Neural cell (in vitro differentiated cells): Measurements from ENCODE around the gene CRIP3. TPM values are rescaled to one million over a fixed set of nuclear protein-coding genes. Genes with fewer than 3 reads are reported as not detected.

Experiments
- H2AFZ ChIP-seq: fragments of 200-600, 300-800 bp; sonication (generic), shearing (Covaris generic); 2 replicates; pipeline ENCODE4 v1.6.0; 2014; ENCODE audit warnings: low read depth, mild to moderate bottlenecking, antibody characterized with exemption, low read length, moderate library complexity
- H3F3A ChIP-seq: fragments of 200-600 bp; shearing (Covaris generic); 2 replicates; pipeline ENCODE4 v1.6.1; 2016; ENCODE audit warnings: mild to moderate bottlenecking, moderate library complexity, mixed read lengths, antibody characterized with exemption, low read length; ENCODE audit not compliant: insufficient read depth, poor library complexity, severe bottlenecking
- H3K27ac ChIP-seq: fragments of 200-600, 300-800 bp; sonication (generic), shearing (Covaris generic); 2 replicates; pipeline ENCODE4 v1.5.1; 2014; ENCODE audit warnings: mild to moderate bottlenecking, low read length, moderate library complexity
- H3K27me3 ChIP-seq: fragments of 300-800, 200-600 bp; sonication (generic), shearing (Covaris generic); 2 replicates; pipeline ENCODE4 v1.6.0; 2014; ENCODE audit warnings: mild to moderate bottlenecking, low read depth, low read length, moderate library complexity; ENCODE audit not compliant: insufficient read depth
- H3K36me3 ChIP-seq: fragments of 300-800, 200-600 bp; sonication (generic), shearing (Covaris generic); 2 replicates; pipeline ENCODE4 v1.5.1; 2014; ENCODE audit warnings: mild to moderate bottlenecking, antibody characterized with exemption, low read length, moderate library complexity; ENCODE audit not compliant: insufficient read depth
- H3K4me2 ChIP-seq: fragments of 300-800, 200-600 bp; sonication (generic), shearing (Covaris generic); 2 replicates; pipeline ENCODE4 v1.6.0; 2014; ENCODE audit warnings: mild to moderate bottlenecking, low read length
- H3K4me3 ChIP-seq: fragments of 300-800, 200-600 bp; sonication (generic), shearing (Covaris generic); 2 replicates; pipeline ENCODE4 v1.5.1; 2014; ENCODE audit warnings: mild to moderate bottlenecking, low read length, moderate library complexity
- H3K79me2 ChIP-seq: fragments of 200-600 bp; shearing (Covaris generic); replicated peaks from 2 replicates; pipeline ENCODE4 v1.6.0; 2014; ENCODE audit warnings: mild to moderate bottlenecking, low read length, moderate library complexity; ENCODE audit not compliant: insufficient read depth
- H3K9ac ChIP-seq: fragments of 300-800, 200-600 bp; sonication (generic), shearing (Covaris generic); 2 replicates; pipeline ENCODE4 v1.6.1; 2016; ENCODE audit warnings: mild to moderate bottlenecking, low read length, mixed read lengths
- H3K9me2 ChIP-seq: fragments of 200-600 bp; shearing (Covaris generic); 2 replicates; pipeline ENCODE4 v1.6.1; 2016; ENCODE audit warnings: mild to moderate bottlenecking, low read length, mixed read lengths; ENCODE audit not compliant: insufficient read depth
- H3K9me3 ChIP-seq: fragments of 200-600, 300-800 bp; sonication (generic), shearing (Covaris generic); 2 replicates; pipeline ENCODE4 v1.6.1; 2016; ENCODE audit warnings: mild to moderate bottlenecking, mixed run types, low read length, moderate library complexity, mixed read lengths
- H4K20me1 ChIP-seq: fragments of 200-600 bp; shearing (Covaris generic); 2 replicates; pipeline ENCODE4 v1.6.1; 2016; ENCODE audit warnings: mild to moderate bottlenecking, mixed run types; ENCODE audit not compliant: insufficient read depth
- EP300 ChIP-seq: fragments of 450-650 bp; conservative IDR thresholded peaks from 2 replicates; pipeline ENCODE4 v1.6.1; 2014; ENCODE audit warnings: antibody characterized with exemption, mild to moderate bottlenecking, moderate library complexity; ENCODE audit not compliant: poor library complexity, severe bottlenecking
- EZH2 ChIP-seq: fragments of 200-600, 300-800 bp; shearing (Covaris generic), sonication (generic); IDR thresholded peaks from 2 replicates; pipeline ENCODE4 v1.6.1; 2014; ENCODE audit warnings: antibody characterized with exemption, low read length, borderline replicate concordance, mild to moderate bottlenecking; ENCODE audit not compliant: insufficient read depth, poor library complexity, severe bottlenecking
- MXI1 ChIP-seq: fragments of 450-650 bp; conservative IDR thresholded peaks from 2 replicates; pipeline ENCODE4 v1.6.1; 2014; ENCODE audit warnings: antibody characterized with exemption, mild to moderate bottlenecking; ENCODE audit not compliant: poor library complexity, severe bottlenecking
- POLR2AphosphoS5 ChIP-seq: IDR thresholded peaks from 2 replicates; pipeline ENCODE4 v1.6.1; 2012
- RAD21 ChIP-seq: fragments of 450-650 bp; conservative IDR thresholded peaks from 2 replicates; pipeline ENCODE4 v1.6.1; 2014; ENCODE audit warnings: antibody characterized with exemption, mild to moderate bottlenecking, moderate library complexity
- SMC3 ChIP-seq: fragments of 450-650 bp; conservative IDR thresholded peaks from 2 replicates; pipeline ENCODE4 v1.6.1; 2014; ENCODE audit warnings: antibody characterized with exemption, mild to moderate bottlenecking, moderate library complexity; ENCODE audit not compliant: poor library complexity
- TAF1 ChIP-seq: IDR thresholded peaks from 2 replicates; pipeline ENCODE4 v1.6.1; 2012; ENCODE audit warnings: low read depth
- polyA plus RNA-seq: library from polyadenylated mRNA; depleted of rRNA; stranded (reverse); fragments of >200 nt; gene quantifications from 2 replicates; pipeline ENCODE4 v1.2.3, GENCODE V29; 2014
- TF ChIP-seq, protein P1 (sequence below): IDR thresholded peaks from 2 replicates; pipeline ENCODE4 v1.6.1; 2012; ENCODE audit warnings: borderline replicate concordance
- TF ChIP-seq, protein P2 (sequence below): fragments of 450-650 bp; IDR thresholded peaks from 2 replicates; pipeline ENCODE4 v1.5.1; 2014; ENCODE audit warnings: antibody characterized with exemption, mild to moderate bottlenecking, moderate library complexity; ENCODE audit not compliant: poor library complexity, severe bottlenecking

Gene CRIP3
- polyA plus RNA-seq, 1 donor from 2014 or later, result 3.7 TPM

DNA sequence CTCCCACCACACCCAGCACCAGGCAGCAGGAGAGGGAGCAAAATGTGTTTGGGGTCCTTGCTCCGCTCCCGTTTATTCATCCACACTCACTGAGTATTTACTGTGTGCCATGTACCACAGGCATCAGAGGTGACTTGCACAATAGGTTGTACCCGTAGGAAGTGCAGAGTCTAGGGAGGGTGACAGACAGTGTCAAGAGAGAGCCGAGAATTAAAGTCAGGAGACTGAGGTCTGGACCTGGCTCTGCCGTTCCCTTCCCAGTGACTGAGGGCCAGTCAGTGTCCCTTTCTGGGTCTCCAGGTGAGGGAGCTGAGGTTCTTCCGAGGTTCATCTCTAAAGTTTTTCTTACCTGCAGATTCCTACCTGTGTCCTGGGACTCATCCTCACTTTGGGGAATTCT, 43.1 kb downstream of the CRIP3 start:
- no peaks in the 10 kb centered on the region for H3F3A ChIP-seq
- H3K4me2 ChIP-seq, result no peak overlapping the region
- no peaks in the 10 kb centered on the region for H3K9me3 ChIP-seq
- H3K9ac ChIP-seq, result no peak overlapping the region
- no peaks in the 10 kb centered on the region for H3K27me3 ChIP-seq
- peaks cover 5% of the 10 kb centered on the region for H4K20me1 ChIP-seq
- H3K27ac ChIP-seq, result no peak overlapping the region
- no peaks in the 10 kb centered on the region for H3K36me3 ChIP-seq
- H3K79me2 ChIP-seq, result no peaks in the 10 kb centered on the region
- no peaks in the 10 kb centered on the region for H3K9me2 ChIP-seq
- no peak for TF ChIP-seq POLR2AphosphoS5
- TF ChIP-seq MXI1, result no peak
- no peak for TF ChIP-seq EP300
- no peak for TF ChIP-seq EZH2
- TF ChIP-seq TAF1, result no peak
- TF ChIP-seq, protein P1, sequence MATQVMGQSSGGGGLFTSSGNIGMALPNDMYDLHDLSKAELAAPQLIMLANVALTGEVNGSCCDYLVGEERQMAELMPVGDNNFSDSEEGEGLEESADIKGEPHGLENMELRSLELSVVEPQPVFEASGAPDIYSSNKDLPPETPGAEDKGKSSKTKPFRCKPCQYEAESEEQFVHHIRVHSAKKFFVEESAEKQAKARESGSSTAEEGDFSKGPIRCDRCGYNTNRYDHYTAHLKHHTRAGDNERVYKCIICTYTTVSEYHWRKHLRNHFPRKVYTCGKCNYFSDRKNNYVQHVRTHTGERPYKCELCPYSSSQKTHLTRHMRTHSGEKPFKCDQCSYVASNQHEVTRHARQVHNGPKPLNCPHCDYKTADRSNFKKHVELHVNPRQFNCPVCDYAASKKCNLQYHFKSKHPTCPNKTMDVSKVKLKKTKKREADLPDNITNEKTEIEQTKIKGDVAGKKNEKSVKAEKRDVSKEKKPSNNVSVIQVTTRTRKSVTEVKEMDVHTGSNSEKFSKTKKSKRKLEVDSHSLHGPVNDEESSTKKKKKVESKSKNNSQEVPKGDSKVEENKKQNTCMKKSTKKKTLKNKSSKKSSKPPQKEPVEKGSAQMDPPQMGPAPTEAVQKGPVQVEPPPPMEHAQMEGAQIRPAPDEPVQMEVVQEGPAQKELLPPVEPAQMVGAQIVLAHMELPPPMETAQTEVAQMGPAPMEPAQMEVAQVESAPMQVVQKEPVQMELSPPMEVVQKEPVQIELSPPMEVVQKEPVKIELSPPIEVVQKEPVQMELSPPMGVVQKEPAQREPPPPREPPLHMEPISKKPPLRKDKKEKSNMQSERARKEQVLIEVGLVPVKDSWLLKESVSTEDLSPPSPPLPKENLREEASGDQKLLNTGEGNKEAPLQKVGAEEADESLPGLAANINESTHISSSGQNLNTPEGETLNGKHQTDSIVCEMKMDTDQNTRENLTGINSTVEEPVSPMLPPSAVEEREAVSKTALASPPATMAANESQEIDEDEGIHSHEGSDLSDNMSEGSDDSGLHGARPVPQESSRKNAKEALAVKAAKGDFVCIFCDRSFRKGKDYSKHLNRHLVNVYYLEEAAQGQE, result no peak
- no peak for TF ChIP-seq RAD21
- TF ChIP-seq SMC3, result no peak
- TF ChIP-seq, protein P2, sequence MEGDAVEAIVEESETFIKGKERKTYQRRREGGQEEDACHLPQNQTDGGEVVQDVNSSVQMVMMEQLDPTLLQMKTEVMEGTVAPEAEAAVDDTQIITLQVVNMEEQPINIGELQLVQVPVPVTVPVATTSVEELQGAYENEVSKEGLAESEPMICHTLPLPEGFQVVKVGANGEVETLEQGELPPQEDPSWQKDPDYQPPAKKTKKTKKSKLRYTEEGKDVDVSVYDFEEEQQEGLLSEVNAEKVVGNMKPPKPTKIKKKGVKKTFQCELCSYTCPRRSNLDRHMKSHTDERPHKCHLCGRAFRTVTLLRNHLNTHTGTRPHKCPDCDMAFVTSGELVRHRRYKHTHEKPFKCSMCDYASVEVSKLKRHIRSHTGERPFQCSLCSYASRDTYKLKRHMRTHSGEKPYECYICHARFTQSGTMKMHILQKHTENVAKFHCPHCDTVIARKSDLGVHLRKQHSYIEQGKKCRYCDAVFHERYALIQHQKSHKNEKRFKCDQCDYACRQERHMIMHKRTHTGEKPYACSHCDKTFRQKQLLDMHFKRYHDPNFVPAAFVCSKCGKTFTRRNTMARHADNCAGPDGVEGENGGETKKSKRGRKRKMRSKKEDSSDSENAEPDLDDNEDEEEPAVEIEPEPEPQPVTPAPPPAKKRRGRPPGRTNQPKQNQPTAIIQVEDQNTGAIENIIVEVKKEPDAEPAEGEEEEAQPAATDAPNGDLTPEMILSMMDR, result no peak
- no peak overlapping the region for H3K4me3 ChIP-seq
- no peak overlapping the region for H2AFZ ChIP-seq

DNA sequence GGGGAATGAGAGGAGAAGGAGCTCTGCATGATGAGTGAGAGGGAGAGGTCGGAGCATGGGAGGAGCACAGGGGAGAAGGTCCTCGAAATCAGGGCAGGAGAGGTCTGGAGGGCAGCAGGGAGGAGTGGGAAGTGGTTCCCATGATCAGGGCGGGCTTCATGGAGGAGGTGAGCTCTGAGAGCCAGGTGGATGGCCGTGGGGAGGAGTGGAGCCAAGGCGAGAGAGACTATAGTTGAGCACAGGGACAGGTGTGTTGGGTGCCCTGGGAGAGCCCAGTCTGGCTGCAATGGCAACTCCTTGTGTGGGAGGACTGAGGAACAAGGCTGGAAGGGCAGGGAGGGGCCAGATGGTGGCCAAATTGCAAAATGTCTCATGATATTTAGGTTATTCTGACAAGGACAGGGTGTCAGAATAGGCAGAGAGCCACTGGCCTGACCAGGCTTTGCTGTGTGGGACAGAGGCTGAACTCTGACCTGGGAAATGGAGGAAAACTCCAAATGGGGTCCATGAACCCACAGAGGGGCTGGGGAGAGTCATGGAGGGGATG, 44.0 kb downstream of the CRIP3 start:
- Histone ChIP-seq H3K36me3 (no peaks in the 10 kb centered on the region), H3K27ac (no peak overlapping the region)
- TF ChIP-seq EZH2 (no peak), TAF1 (no peak), EP300 (no peak), RAD21 (no peak), POLR2AphosphoS5 (no peak), MXI1 (no peak), SMC3 (no peak)
- TF ChIP-seq, protein P1, result no peak
- TF ChIP-seq, protein P2, result no peak

More for the DNA sequence above, 44.0 kb downstream of the CRIP3 start:
- Histone ChIP-seq H3K79me2 (no peaks in the 10 kb centered on the region), H4K20me1 (peaks cover 5% of the 10 kb centered on the region), H3K9me2 (no peaks in the 10 kb centered on the region), H3K4me2 (no peak overlapping the region), H3K9ac (no peak overlapping the region), H3K4me3 (no peak overlapping the region), H2AFZ (no peak overlapping the region), H3F3A (no peaks in the 10 kb centered on the region), H3K9me3 (no peaks in the 10 kb centered on the region), H3K27me3 (no peaks in the 10 kb centered on the region)
